Lung (tissue), 12 donors: Measurements from ENCODE around the gene ITGA1. TPM values are rescaled to one million over a fixed set of nuclear protein-coding genes. Genes with fewer than 3 reads are reported as not detected.
"Not testable (repeated sequence)": the region's sequence is repeated elsewhere in the genome, so short reads cannot be mapped to it uniquely, and the experiment has no call there.

ENCODE experiments used
- ATAC-seq: fragments of 200-7000 bp; cut with Tn5 transposase; one replicate; pipeline ENCODE4 v1.9.1; 2020; ENCODE audit warnings: moderate number of reproducible peaks; ENCODE audit not compliant: insufficient read depth, low FRiP score
- DNase-seq, 3 donors: peaks; one replicate each; pipeline ENCODE4 v3.0.0-alpha.2; 2013 to 2017
- H3K27ac ChIP-seq, 2 donors: one replicate each; pipeline ENCODE4 v1.5.1; 2013; ENCODE audit warnings: mild to moderate bottlenecking in 2 of 2, moderate library complexity in 2 of 2, control low read depth in 1 of 2, inconsistent platforms in 1 of 2, low read depth in 1 of 2, low read length in 1 of 2
- H3K27me3 ChIP-seq, 3 donors: one replicate each; pipeline ENCODE4 v1.5.1; 2013; ENCODE audit warnings: low read length in 2 of 3; ENCODE audit not compliant: control insufficient read depth in 3 of 3, insufficient read depth in 3 of 3
- H3K36me3 ChIP-seq, 4 donors: one replicate each; pipeline ENCODE4 v1.5.1; 2013; ENCODE audit warnings: low read length in 4 of 4, mild to moderate bottlenecking in 1 of 4, moderate library complexity in 1 of 4; ENCODE audit not compliant: control insufficient read depth in 4 of 4, insufficient read depth in 4 of 4
- H3K4me1 ChIP-seq, 5 donors: one replicate each; pipeline ENCODE4 v1.5.1; 2013; ENCODE audit warnings: low read length in 5 of 5, mild to moderate bottlenecking in 2 of 5, moderate library complexity in 1 of 5; ENCODE audit not compliant: control insufficient read depth in 5 of 5, insufficient read depth in 5 of 5
- H3K4me3 ChIP-seq: one replicate; pipeline ENCODE4 v1.5.1; 2013; ENCODE audit warnings: mild to moderate bottlenecking, control low read depth, moderate library complexity
- H3K9ac ChIP-seq, 2 donors: one replicate each; pipeline ENCODE4 v1.5.1; 2013; ENCODE audit warnings: low read length in 2 of 2, control low read depth in 1 of 2; ENCODE audit not compliant: insufficient read depth in 1 of 2
- H3K9me3 ChIP-seq, 4 donors: one replicate each; pipeline ENCODE4 v1.5.1; 2013; ENCODE audit warnings: low read length in 3 of 4, mild to moderate bottlenecking in 1 of 4, moderate library complexity in 1 of 4; ENCODE audit not compliant: control insufficient read depth in 4 of 4, insufficient read depth in 3 of 4
- CTCF ChIP-seq: IDR thresholded peaks from 2 replicates; pipeline ENCODE4 v1.5.1; 2012; ENCODE audit warnings: mild to moderate bottlenecking; ENCODE audit errors: control extremely low read depth, extremely low read depth
- WGBS, 2 donors: extraction: QIAGEN DNeasy Blood & Tissue Kit; methylation state at CpG; one replicate each; pipeline ENCODE4 v1.1.7; 2013; 5-methylcytosine and 5-hydroxymethylcytosine counted together
- polyA plus RNA-seq, 2 donors: library from polyadenylated mRNA; stranded (reverse); fragments of 200-250 nt; gene quantifications; one replicate each; pipeline ENCODE4 v1.2.1, GENCODE V29; 2013
- total RNA-seq, 2 donors: library from RNA; depleted of rRNA in 1 of 2; stranded (reverse); fragments of >200 nt in 1 of 2; gene quantifications; one replicate each; pipeline ENCODE4 v1.2.1, GENCODE V29; 2014 to 2021
- donor health status: control.
- donor health status: control.
- donor health status: Bipolar disorder and iron deficiency.
- donor health status: healthy.
- donor health status: DM: yes; HTN: yes; CAD: no.

Gene ITGA1
- total and polyA plus RNA-seq, 4 donors, result 8.8 to 119 (median 47.6) TPM

GRCh38 chr5:52844885-52845284 is 57.2 kb downstream of the ITGA1 start:
- no peak overlapping the region for H3K4me3 ChIP-seq
- WGBS, 2 donors, result 10 to 11% methylated on average over 1 of the region's 1 CpG
- no peak for TF ChIP-seq CTCF
- no peaks in the 10 kb centered on the region for H3K27me3 ChIP-seq
- DNase-seq (peak in 2 of 3 donors; percentile 86 to 90), ATAC-seq (no peak)
- H3K9ac ChIP-seq, result peak overlapping the region in 1 of 2 donors; percentile 36
- H3K9me3 ChIP-seq, result no peaks in the 10 kb centered on the region
- H3K36me3 ChIP-seq, result no peaks in the 10 kb centered on the region
- H3K27ac ChIP-seq, result no peak overlapping the region
- peaks cover 0 to 49% (median 2%) of the 10 kb centered on the region in 5 donors for H3K4me1 ChIP-seq

GRCh38 chr5:52846182-52846842 is 58.6 kb downstream of the ITGA1 start:
- Histone ChIP-seq H3K9me3 (no peaks in the 10 kb centered on the region), H3K27ac (no peak overlapping the region), H3K27me3 (no peaks in the 10 kb centered on the region), H3K4me1 (peaks cover 0 to 34% (median 0%) of the 10 kb centered on the region in 5 donors), H3K4me3 (no peak overlapping the region), H3K36me3 (peaks cover 0 to under 1% (median 0%) of the 10 kb centered on the region in 4 donors), H3K9ac (no peak overlapping the region)
- no peak for TF ChIP-seq CTCF
- 65 to 74% methylated on average over 6 of the region's 6 CpGs for WGBS, 2 donors
- DNase-seq (peak in 2 of 3 donors; percentile 83 to 92), ATAC-seq (no peak)

GRCh38 chr5:52848688-52849087 is 61.0 kb downstream of the ITGA1 start:
- WGBS, 2 donors, result 88 to 91% methylated on average over 4 to 5 of the region's 5 CpGs
- ATAC-seq, H3K27ac ChIP-seq, H3K36me3 ChIP-seq, H3K4me3 ChIP-seq, DNase-seq, H3K27me3 ChIP-seq, H3K9ac ChIP-seq, H3K9me3 ChIP-seq: not testable (repeated sequence)
- peaks cover 0 to 45% (median 0%) of the 10 kb centered on the region in 5 donors for H3K4me1 ChIP-seq

GRCh38 chr5:52849544-52849943 is 61.8 kb downstream of the ITGA1 start:
- H3K9ac ChIP-seq, result no peak overlapping the region
- no peak overlapping the region for H3K4me3 ChIP-seq
- no peak for DNase-seq
- no peaks in the 10 kb centered on the region for H3K27me3 ChIP-seq
- no peaks in the 10 kb centered on the region for H3K9me3 ChIP-seq
- peaks cover 0 to 45% (median 0%) of the 10 kb centered on the region in 5 donors for H3K4me1 ChIP-seq
- 83 to 89% methylated on average over 3 of the region's 3 CpGs for WGBS, 2 donors
- peaks cover 0 to 3% (median 2%) of the 10 kb centered on the region in 4 donors for H3K36me3 ChIP-seq
- no peak for TF ChIP-seq CTCF
- H3K27ac ChIP-seq, result no peak overlapping the region
- no peak for ATAC-seq
